Fibroblast of the aortic adventitia (primary cell): ENCODE results near the gene MYBPH. TPM values are rescaled to one million over a fixed set of nuclear protein-coding genes. Genes with fewer than 3 reads are reported as not detected.

Experiments
- DNase-seq: peaks from one replicate; pipeline ENCODE4 v3.0.0-alpha.2; 2010; ENCODE audit warnings: low read depth
- H3K4me3 ChIP-seq: 2 replicates; pipeline ENCODE4 v1.5.1; 2011; ENCODE audit warnings: low read depth, mild to moderate bottlenecking, control low read depth, low read length, moderate library complexity
- total RNA-seq: library from RNA; depleted of rRNA; stranded (reverse); fragments of >200 nt; gene quantifications from 2 replicates; pipeline ENCODE4 v1.2.3, GENCODE V29; 2012; ENCODE audit warnings: low replicate concordance
- TF ChIP-seq, protein P1 (sequence below): IDR thresholded peaks from 2 replicates; pipeline ENCODE4 v1.5.1; 2011; ENCODE audit warnings: mild to moderate bottlenecking, low read length, control low read depth, inconsistent platforms; ENCODE audit not compliant: insufficient read depth

MYBPH gene
- total RNA-seq, 1 donor: not detected

DNA sequence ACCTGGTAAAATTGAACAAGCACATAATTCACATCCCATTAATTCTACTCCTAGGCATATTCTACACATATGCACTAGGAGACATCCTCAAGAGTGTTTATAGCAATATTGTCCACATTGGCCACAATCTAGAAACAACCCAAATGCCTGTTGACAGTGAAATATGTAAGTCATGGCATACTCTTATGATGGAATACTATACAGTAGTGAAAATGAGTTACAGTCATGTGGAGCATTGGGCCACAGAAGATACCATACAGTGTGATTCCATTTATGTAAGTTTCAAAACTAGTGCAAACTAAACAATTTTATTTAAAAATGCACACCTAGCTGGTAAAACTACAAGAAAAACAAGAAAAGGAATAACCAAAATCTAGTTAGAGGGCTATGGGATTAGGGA, 34.7 kb upstream of the MYBPH start:
- TF ChIP-seq, protein P1, sequence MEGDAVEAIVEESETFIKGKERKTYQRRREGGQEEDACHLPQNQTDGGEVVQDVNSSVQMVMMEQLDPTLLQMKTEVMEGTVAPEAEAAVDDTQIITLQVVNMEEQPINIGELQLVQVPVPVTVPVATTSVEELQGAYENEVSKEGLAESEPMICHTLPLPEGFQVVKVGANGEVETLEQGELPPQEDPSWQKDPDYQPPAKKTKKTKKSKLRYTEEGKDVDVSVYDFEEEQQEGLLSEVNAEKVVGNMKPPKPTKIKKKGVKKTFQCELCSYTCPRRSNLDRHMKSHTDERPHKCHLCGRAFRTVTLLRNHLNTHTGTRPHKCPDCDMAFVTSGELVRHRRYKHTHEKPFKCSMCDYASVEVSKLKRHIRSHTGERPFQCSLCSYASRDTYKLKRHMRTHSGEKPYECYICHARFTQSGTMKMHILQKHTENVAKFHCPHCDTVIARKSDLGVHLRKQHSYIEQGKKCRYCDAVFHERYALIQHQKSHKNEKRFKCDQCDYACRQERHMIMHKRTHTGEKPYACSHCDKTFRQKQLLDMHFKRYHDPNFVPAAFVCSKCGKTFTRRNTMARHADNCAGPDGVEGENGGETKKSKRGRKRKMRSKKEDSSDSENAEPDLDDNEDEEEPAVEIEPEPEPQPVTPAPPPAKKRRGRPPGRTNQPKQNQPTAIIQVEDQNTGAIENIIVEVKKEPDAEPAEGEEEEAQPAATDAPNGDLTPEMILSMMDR: no peak

DNA sequence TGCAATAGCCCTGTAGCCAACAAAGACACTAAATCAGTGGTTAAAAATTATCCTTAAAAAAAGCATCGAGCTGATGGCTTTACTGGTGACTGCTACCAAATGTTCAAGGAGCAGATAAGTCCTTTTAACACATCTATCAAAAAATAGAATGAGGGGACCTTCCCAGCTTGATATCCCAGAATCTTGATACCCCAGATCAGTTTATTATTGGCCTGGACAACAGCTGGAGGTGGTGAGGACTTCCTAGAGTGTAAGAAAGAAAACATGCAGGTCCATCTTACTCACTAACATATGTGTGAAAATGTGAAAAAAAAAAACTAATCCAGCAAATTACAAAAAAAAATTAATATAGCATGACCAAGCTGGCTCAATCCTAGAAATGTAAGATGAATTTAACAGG, 32.6 kb upstream of the MYBPH start:
- DNase-seq: no peak
- no peak overlapping the region for H3K4me3 ChIP-seq
- TF ChIP-seq, protein P1: no peak

More for the DNA sequence above, 34.7 kb upstream of the MYBPH start:
- no peak for DNase-seq
- H3K4me3 ChIP-seq: no peak overlapping the region

DNA sequence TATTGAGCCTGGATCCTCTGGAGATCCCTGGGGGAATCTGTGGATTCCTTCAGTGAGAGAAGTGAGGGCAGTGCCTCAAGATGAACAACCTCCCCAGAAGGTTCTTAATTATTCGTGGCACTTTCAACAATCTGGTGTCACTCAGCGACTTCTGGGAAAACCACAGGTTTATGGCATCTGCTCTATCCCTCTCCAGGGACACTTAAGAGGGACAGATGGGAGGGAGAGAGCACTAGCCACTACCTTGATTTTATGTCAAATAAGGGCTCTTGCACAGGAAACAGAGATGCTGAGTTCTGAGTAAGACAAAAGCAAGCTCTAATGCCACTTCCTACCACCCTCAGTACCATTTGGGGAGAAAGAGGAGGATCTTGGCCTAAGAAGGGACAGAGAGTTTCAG, 32.1 kb upstream of the MYBPH start:
- DNase-seq: no peak
- TF ChIP-seq, protein P1: no peak
- no peak overlapping the region for H3K4me3 ChIP-seq

DNA sequence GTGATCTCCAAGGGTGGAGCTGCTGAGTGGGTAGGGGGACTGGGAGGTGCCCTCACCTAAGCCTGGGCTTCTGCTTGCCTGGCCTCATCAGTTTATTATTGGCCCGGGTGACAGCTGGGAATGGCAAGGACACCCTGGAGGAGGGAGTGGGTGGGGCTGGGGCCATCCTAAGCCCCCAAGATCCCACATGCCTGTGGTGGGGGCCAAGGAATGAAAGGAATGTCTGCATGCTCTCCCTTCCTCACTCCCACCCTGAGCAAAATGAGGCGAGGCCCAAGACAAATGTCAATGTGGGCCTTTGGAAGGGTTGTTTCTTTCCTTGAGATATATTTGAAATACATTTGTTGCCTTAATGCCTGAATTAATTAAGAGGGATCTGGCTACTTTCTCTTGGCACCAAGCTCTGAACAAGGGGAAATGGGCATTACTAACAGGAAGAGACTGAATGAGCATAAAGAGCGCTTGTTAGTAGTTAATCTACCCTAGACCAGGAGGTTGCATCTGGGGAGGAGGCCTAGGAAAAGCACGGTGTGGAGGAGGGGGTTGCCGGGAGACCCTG, 30.6 kb upstream of the MYBPH start:
- H3K4me3 ChIP-seq: no peak overlapping the region
- TF ChIP-seq, protein P1: no peak
- DNase-seq: no peak

DNA sequence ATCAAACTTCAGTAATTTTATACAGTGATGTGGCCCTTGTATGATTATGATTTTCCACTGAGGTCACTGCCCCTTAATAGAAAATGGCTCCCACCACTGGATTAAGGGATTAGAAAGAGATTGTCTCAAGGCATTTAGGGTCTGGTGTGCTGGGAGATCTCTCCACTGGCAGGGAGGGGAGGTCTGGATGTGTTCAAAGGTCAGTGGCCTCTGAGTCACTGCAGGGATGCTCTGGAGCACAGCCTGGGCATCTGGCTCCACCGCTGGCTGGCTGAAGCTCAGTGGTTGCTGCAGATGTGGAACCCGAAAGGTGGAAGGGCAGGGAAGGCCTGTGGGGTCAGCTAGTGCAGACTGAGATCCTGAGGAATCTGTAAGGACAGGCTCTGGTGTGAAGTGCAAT, 29.1 kb upstream of the MYBPH start:
- TF ChIP-seq, protein P1: no peak
- no peak overlapping the region for H3K4me3 ChIP-seq
- DNase-seq: no peak

DNA sequence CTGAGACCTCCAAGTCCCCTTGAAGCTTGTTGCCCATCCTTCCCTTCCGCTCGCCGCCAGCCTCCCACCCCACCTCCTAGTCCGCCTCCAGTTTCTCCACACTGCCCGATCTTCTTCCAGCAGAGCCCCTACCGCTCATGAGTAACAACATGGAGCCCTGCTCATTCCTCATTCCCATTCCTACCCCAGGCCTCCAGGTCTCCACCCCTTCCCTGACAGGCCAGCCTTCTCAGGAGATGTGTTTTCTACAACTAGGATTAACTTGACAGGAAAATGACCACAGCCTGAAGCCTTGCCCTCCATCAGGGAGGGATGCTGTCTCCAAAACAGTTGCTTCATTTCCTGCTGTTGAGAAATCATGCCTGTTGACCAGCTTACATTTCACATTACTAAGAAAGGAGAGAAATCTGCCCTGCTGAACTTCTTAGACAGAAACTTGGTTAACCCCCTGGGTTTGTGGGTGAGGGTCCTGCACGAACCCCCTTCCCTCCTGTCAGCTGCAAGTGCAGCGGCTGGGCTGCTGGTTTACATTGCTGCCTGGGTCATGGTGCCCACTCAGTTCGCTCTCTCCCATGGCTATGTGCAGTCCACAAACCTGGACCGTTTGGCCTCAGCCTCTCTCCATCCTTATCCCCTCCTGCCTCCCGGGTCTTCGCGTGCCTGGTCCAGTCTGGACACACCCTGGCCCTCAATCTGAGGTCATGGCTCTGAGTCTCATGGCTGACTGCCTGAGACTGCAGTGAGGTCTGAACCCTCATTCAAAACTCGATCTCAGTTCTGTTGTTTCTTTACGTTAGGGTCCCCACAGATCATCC, 27.0 kb upstream of the MYBPH start:
- TF ChIP-seq, protein P1: no peak
- DNase-seq: peak; percentile 97
- H3K4me3 ChIP-seq: no peak overlapping the region
